Pons (tissue), 1 donor: ENCODE results near the gene NAV1.
A peak's percentile ranks its signal among the peaks of the same experiment; 100 is the strongest.

Source experiments
- DNase-seq: peaks from one replicate; pipeline ENCODE4 v3.0.0-alpha.2; 2016; ENCODE audit warnings: low spot score

Gene NAV1

GRCh38 chr1:201503397-201504176 is 35.3 kb upstream of the NAV1 start:
- no peak for DNase-seq

GRCh38 chr1:201504179-201504631 is 34.7 kb upstream of the NAV1 start:
- DNase-seq, result no peak

GRCh38 chr1:201504799-201505502 is 34.0 kb upstream of the NAV1 start:
- DNase-seq, result no peak

GRCh38 chr1:201505503-201505890 is 33.4 kb upstream of the NAV1 start:
- DNase-seq, result no peak

GRCh38 chr1:201506092-201506491 is 32.8 kb upstream of the NAV1 start:
- DNase-seq, result no peak

GRCh38 chr1:201506557-201507359 is 32.2 kb upstream of the NAV1 start, which contains the start of gene CSRP1:
CSRP1 (minus strand) TSS chr1:201507123; CDS start chr1:201496303, 10,820 bp downstream.
- peak; percentile 91 for DNase-seq

- DNase-seq, result no peak
These were observed 31.6 kb upstream of the NAV1 start for GRCh38 chr1:201507360-201507675.

- no peak for DNase-seq
These were observed 30.1 kb upstream of the NAV1 start for GRCh38 chr1:201508809-201509208.

- no peak for DNase-seq
These were observed 29.1 kb upstream of the NAV1 start for GRCh38 chr1:201509601-201510374.

- DNase-seq, result no peak
These were observed 28.2 kb upstream of the NAV1 start for GRCh38 chr1:201510734-201511133.

- no peak for DNase-seq
These were observed 27.5 kb upstream of the NAV1 start for GRCh38 chr1:201511396-201511940.

GRCh38 chr1:201511941-201512539 is 26.9 kb upstream of the NAV1 start:
- peak; percentile 85 for DNase-seq

GRCh38 chr1:201513498-201514243 is 25.3 kb upstream of the NAV1 start:
- peak; percentile 70 for DNase-seq

- DNase-seq, result no peak
These were observed 24.5 kb upstream of the NAV1 start for GRCh38 chr1:201514466-201514865.

- no peak for DNase-seq
These were observed 23.7 kb upstream of the NAV1 start for GRCh38 chr1:201515062-201515750.

- no peak for DNase-seq
These were observed 23.0 kb upstream of the NAV1 start for GRCh38 chr1:201515895-201516294.

- DNase-seq, result no peak
These were observed 22.3 kb upstream of the NAV1 start for GRCh38 chr1:201516511-201517127.

- DNase-seq, result no peak
These were observed 21.3 kb upstream of the NAV1 start for GRCh38 chr1:201517631-201518030.

GRCh38 chr1:201518071-201518470 is 20.9 kb upstream of the NAV1 start:
- no peak for DNase-seq
